ENCODE results near the gene ANXA1.

GRCh38 chr9:73180403-73180802 is 28.7 kb downstream of the ANXA1 start:
- TF ChIP-seq, protein P1, sequence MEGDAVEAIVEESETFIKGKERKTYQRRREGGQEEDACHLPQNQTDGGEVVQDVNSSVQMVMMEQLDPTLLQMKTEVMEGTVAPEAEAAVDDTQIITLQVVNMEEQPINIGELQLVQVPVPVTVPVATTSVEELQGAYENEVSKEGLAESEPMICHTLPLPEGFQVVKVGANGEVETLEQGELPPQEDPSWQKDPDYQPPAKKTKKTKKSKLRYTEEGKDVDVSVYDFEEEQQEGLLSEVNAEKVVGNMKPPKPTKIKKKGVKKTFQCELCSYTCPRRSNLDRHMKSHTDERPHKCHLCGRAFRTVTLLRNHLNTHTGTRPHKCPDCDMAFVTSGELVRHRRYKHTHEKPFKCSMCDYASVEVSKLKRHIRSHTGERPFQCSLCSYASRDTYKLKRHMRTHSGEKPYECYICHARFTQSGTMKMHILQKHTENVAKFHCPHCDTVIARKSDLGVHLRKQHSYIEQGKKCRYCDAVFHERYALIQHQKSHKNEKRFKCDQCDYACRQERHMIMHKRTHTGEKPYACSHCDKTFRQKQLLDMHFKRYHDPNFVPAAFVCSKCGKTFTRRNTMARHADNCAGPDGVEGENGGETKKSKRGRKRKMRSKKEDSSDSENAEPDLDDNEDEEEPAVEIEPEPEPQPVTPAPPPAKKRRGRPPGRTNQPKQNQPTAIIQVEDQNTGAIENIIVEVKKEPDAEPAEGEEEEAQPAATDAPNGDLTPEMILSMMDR (conservative IDR thresholded peaks at IDR 0.05; ENCODE audit: low read depth, low read length) = no peak
- TF ChIP-seq EZH2phosphoT487 (IDR thresholded peaks at IDR 0.05; ENCODE audit: borderline replicate concordance, low read length) = no peak
- no peak for TF ChIP-seq EZH2 (IDR thresholded peaks at IDR 0.05; ENCODE audit: low read length, unreplicated experiment)

All from PC-3 (cell line).